Effector memory CD4-positive, alpha-beta T cell (primary cell): ENCODE results near the gene ANXA8.
"Not testable (repeated sequence)": the region's sequence is repeated elsewhere in the genome, so short reads cannot be mapped to it uniquely, and the experiment has no call there.

Experiments used
- DNase-seq, 3 donors: peaks; one replicate each; pipeline ENCODE4 v3.0.0-alpha.2; 2020
- H3K27ac ChIP-seq: 2 replicates; pipeline ENCODE4 v1.7.0; 2013; ENCODE audit warnings: mild to moderate bottlenecking, low read length, moderate library complexity; ENCODE audit not compliant: insufficient read depth, poor library complexity, severe bottlenecking
- H3K27me3 ChIP-seq: replicated peaks from 2 replicates; pipeline ENCODE4 v1.7.0; 2013; ENCODE audit warnings: mild to moderate bottlenecking, low read length; ENCODE audit not compliant: insufficient read depth, control insufficient read depth, poor library complexity, severe bottlenecking
- H3K36me3 ChIP-seq: 2 replicates; pipeline ENCODE4 v1.7.0; 2013; ENCODE audit warnings: mild to moderate bottlenecking, low read length, moderate library complexity; ENCODE audit not compliant: control insufficient read depth, insufficient read depth
- H3K4me1 ChIP-seq: 2 replicates; pipeline ENCODE4 v1.7.0; 2013; ENCODE audit warnings: low read length, mild to moderate bottlenecking; ENCODE audit not compliant: control insufficient read depth, insufficient read depth, poor library complexity, severe bottlenecking
- H3K4me3 ChIP-seq: 2 replicates; pipeline ENCODE4 v1.7.0; 2013; ENCODE audit warnings: low read length, low read depth, mild to moderate bottlenecking; ENCODE audit not compliant: insufficient read depth, poor library complexity, severe bottlenecking
- H3K9me3 ChIP-seq: 2 replicates; pipeline ENCODE4 v1.7.0; 2013; ENCODE audit warnings: mild to moderate bottlenecking, low read length, moderate library complexity; ENCODE audit not compliant: control insufficient read depth

ANXA8 gene

GRCh38 chr10:47467458-47467857, 16.5 kb downstream of the ANXA8 start:
- H3K9me3 ChIP-seq, H3K4me1 ChIP-seq, DNase-seq, H3K27ac ChIP-seq, H3K4me3 ChIP-seq, H3K36me3 ChIP-seq, H3K27me3 ChIP-seq: not testable (repeated sequence)

- H3K36me3 ChIP-seq, H3K4me1 ChIP-seq, H3K27ac ChIP-seq, H3K27me3 ChIP-seq, H3K4me3 ChIP-seq, H3K9me3 ChIP-seq, DNase-seq: not testable (repeated sequence)
These were observed 18.5 kb downstream of the ANXA8 start for GRCh38 chr10:47465216-47465917.

DNA sequence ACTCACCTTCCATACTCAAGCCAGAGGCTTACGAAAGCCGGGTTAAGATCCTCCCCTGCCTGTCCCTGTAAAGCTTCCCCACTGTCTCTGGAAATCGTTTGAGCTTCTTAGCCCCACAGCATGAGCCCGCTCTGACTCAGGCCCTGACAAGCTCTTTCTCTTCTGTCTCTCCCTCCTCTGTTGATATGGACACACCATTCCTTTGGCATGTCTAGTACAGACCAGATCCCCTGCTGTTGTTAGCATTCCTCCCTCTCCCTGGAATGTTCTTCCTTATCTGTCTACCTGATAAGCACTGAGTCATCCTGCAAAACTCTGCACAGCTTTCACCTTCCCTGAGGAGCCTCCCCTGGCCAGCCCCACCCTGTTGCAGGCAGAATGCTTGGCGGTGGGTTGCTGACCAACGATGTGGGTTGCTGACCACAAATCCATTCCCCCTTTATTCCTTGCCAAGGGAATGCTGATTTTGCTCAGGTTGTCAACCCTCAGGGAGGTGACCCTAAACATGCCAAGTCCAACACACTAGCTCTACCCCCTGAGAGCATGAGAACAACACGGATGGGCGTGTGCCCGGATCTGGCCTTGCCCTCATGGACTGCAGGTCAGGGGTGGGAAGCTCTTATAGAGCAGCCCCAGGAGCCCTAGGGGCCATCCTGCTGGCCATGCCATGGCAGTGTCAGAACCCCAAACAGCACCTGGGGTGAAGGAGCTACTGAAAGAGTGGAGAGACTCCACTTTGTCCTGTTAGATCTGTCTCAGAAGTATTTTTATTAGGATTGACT, 21.1 kb downstream of the ANXA8 start:
- not testable (repeated sequence) for H3K27ac ChIP-seq, H3K4me3 ChIP-seq, DNase-seq, H3K4me1 ChIP-seq, H3K9me3 ChIP-seq, H3K36me3 ChIP-seq, H3K27me3 ChIP-seq

DNA sequence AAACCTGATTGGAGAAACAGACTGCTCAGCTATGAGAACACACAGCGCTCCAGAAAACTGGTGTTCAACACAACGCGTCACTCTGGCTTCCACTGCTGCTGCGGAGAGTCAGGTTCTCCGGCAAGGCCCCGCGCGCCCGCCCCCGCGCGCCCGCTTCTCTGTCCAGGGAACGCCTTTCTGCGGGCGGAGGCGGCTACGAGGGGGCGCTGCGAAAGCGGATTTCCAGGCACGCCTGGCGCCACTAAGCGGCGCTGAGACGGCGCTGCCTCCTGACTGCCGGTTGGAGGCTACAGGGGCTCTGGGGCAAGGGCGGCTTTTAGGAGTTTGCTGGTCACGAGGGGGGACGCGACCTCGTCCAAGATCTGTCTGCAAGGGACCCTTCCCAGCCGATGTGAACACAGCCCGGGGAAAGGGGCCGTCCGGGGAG, 22.6 kb downstream of the ANXA8 start:
- not testable (repeated sequence) for H3K4me1 ChIP-seq, DNase-seq, H3K36me3 ChIP-seq, H3K27me3 ChIP-seq, H3K9me3 ChIP-seq, H3K27ac ChIP-seq, H3K4me3 ChIP-seq

DNA sequence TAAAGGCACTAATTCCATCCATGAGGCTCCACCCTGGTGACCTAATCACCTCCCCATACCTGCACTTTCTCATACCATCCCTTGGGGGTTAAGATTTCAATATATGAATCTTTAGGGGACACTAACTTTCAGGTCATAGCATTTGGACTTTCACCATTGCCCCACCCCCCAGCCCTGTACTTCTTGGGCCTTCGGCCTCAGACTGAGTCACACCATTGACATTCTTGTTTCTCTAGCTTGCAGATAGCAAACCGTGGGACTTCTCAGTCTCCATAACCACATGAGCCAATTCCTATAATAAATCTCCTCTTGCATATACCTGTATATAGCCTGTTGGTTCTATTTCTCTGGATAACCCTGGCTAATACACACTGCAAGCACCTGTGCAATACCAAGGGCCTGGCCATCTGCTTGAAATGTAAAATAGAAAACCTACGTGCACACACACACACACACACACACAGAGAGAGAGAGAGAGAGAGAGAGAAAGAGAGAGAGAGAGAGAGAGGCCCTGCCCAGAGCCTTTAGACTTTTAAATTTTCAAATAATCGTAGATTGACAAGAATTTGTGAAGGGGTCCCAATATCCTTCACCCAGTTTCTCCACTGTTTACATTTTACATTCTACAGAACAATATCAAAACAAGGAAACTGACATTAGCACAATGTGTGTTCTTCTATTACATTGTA, 25.3 kb downstream of the ANXA8 start:
- Histone ChIP-seq H3K9me3 (no peaks in the 10 kb centered on the region), H3K4me1 (no peaks in the 10 kb centered on the region), H3K36me3 (no peaks in the 10 kb centered on the region), H3K4me3 (no peak overlapping the region), H3K27me3 (no peaks in the 10 kb centered on the region), H3K27ac (no peak overlapping the region)
- no peak for DNase-seq

DNA sequence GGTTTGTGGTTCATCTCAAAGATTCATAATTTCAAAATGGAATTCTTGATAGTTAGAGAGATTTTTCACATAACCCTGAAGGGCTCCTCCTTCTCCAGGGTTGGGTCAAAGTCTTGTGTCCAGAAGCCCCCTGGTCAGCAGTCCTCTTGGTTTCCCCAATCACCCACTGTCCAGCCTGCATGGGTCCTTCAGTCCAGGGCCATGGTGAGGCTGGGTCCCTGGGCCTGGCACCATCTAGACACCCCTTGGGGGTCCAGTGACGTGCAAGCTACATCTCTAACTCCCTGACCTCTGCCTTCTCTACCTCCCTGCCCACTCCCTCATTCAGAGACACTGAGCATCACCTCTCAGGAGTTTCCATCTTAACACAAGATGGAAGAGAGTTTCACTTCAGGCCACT, 26.1 kb downstream of the ANXA8 start:
- no peak overlapping the region for H3K27ac ChIP-seq
- no peaks in the 10 kb centered on the region for H3K36me3 ChIP-seq
- no peaks in the 10 kb centered on the region for H3K4me1 ChIP-seq
- H3K4me3 ChIP-seq: no peak overlapping the region
- no peaks in the 10 kb centered on the region for H3K9me3 ChIP-seq
- no peak for DNase-seq
- no peaks in the 10 kb centered on the region for H3K27me3 ChIP-seq

DNA sequence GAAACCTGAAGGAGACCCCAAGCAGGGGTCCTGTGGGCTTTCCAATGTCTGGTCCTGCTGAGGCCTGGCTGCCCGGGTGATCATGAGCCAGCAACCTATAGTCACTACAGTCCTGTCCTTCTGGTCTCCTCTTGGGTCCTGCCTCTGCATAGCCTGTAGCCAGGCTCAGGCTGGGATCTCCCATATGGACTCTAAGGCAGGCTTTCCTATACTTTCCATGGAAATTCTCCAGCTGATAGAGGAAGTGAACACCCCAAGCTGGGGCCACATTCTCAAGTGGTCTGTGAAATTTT, 26.4 kb downstream of the ANXA8 start:
- DNase-seq: no peak
- Histone ChIP-seq H3K4me3 (no peak overlapping the region), H3K9me3 (no peaks in the 10 kb centered on the region), H3K36me3 (no peaks in the 10 kb centered on the region), H3K27me3 (no peaks in the 10 kb centered on the region), H3K4me1 (no peaks in the 10 kb centered on the region), H3K27ac (no peak overlapping the region)

DNA sequence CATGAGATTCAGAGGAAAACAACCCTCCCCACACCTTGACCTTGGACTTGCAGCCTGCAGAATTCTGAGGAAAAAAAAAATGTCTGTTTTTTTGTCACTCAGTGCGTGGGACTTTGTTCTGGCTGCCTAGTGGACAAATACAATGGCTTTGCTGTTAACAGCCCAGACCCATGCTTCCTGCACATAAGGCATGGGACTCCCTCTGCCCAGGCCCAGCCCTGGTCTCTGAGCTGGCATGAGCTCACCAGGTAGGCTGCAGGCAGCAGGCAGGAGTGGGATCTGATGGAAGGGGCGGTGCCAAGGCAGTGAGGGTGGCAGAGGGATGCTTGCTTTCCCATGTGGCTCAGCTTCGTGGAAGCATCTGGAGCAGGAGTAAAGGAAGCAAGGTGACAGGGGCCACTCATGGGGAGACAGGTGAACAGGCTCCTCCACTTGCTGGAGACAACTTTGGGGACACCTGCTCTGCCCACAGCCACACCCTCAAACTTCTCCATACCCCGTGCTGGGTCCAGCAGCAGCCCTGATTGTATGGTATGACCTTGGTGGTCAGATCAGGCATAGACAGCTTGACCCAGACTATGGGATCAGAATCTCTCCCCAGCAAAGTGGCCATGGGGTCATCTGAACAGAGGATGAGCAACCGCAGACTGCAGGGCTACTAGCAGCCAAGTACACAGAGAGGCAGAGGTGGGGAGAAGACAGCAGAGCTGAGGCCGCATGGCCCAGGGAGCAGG, 27.0 kb downstream of the ANXA8 start:
- Histone ChIP-seq H3K4me3 (no peak overlapping the region), H3K36me3 (no peaks in the 10 kb centered on the region), H3K27ac (no peak overlapping the region), H3K27me3 (no peaks in the 10 kb centered on the region), H3K4me1 (no peaks in the 10 kb centered on the region), H3K9me3 (no peaks in the 10 kb centered on the region)
- no peak for DNase-seq

DNA sequence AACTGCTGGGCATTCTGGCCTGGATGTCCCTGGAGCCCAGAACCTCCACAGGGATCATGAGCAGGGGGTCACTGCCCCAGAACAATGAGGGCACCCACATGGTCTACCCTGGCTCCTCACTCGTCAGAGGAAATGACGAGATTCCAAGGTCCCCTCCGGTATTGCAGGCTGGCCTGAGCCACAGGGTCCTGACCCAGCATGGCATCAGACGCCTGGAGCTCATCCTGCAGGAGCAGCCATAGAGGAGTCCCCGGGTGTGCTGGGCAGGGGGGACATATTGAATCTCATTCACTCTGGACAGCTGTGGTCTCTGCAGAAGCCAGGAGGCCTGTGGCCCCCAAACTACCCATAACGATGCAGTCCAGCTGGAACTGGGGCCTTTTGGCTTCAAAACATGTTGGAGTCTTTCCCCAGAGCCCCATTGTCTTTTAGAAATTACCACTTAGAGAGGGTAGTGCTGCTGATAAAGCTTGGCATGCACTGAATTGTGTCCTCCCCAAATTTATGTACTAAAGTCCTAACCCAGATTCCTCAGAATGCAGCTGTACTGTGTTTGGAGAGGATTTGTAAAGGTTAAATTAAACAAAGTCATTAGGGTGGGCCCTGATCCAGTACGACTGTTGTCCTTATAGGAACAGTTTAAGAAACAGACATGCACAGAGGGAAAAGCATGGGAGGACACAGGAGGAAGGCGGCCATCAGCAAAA, 27.7 kb downstream of the ANXA8 start:
- DNase-seq: no peak
- no peak overlapping the region for H3K4me3 ChIP-seq

More for the DNA sequence above, 27.7 kb downstream of the ANXA8 start:
- H3K27ac ChIP-seq: no peak overlapping the region
- H3K36me3 ChIP-seq: no peaks in the 10 kb centered on the region
- no peaks in the 10 kb centered on the region for H3K4me1 ChIP-seq
- no peaks in the 10 kb centered on the region for H3K27me3 ChIP-seq
- no peaks in the 10 kb centered on the region for H3K9me3 ChIP-seq
